Tibial nerve (tissue), 3 donors: ENCODE data around the gene SOWAHA.

Experiments used
- CTCF ChIP-seq, 5 experiments: fragments of 200-600 bp in 3 of 5; fragments of 450-650 bp in 2 of 5; sonication (generic) in 3 of 5; IDR thresholded peaks; one replicate each; pipeline ENCODE4 v1.5.1; 2016 to 2019; ENCODE audit warnings: antibody characterized with exemption in 5 of 5, mild to moderate bottlenecking in 3 of 5, moderate library complexity in 2 of 5
- POLR2A ChIP-seq, 2 donors: fragments of 450-650 bp; IDR thresholded peaks; one replicate each; pipeline ENCODE4 v1.6.1; 2017; ENCODE audit warnings: antibody characterized with exemption in 2 of 2, mild to moderate bottlenecking in 2 of 2, moderate library complexity in 2 of 2

DNA sequence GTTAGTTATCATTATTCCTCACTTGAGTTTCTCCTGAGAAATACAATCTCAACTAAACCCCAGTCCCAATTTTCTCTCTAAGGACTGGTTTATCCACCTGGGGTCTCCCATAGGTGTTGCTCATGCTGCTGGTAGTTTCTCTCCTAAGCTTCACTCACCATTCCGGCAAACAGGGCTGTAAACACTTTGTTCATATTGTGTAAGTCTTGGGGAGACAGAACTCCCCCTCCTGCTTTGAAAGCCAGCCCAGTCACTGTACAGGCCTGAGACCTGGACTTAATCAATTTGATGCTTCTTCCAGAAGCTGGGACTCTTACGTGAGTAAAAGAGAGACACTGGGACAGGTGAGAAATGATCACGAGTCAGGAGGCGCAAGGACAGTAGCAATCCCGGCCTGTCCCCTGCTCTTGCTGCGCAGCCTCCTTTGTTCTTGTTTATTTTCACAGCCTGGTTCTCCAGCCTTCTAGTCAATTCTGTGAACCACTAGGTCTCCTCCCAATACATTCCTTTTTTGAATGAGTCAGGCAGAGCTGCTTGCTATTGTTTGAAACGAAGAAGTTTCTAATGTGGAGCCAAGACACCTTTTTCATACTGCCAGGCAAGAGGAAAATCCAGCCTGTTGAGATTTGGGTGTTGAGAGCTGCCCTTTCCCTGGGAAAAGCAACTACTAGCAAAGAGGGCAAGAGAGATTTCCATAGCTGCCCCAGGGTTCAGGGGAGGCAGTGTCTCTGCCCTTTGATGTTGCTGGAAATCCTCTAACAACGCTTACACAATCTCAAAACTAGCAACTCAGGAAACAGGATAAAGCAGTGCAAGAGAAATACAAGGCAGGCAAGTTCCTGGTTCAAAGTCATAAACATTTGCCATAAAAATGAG lies 26.6 kb downstream of the SOWAHA start:
- TF ChIP-seq CTCF (IDR thresholded peaks at IDR 0.05), result no peak
- no peak for TF ChIP-seq POLR2A (IDR thresholded peaks at IDR 0.05)
